Keratinocyte (primary cell): ENCODE results near the gene RAB1B. TPM values are rescaled to one million over a fixed set of nuclear protein-coding genes. Genes with fewer than 3 reads are reported as not detected.

ENCODE experiments used
- DNase-seq: peaks from one replicate; pipeline ENCODE4 v3.0.0-alpha.2; 2011; ENCODE audit warnings: low read depth, missing footprints, low spot score
- FAIRE-seq: peaks from 2 replicates; lab custom pipeline; 2011; peaks lifted over from hg19 to GRCh38; lab: Jason Lieb, UNC
- H2AFZ ChIP-seq: 2 replicates; pipeline ENCODE4 v1.6.0; 2012; ENCODE audit warnings: low read length, control low read depth, inconsistent platforms; ENCODE audit not compliant: control insufficient read depth
- H3K27ac ChIP-seq: 2 replicates; pipeline ENCODE4 v1.5.1; 2011; ENCODE audit warnings: low read length; ENCODE audit not compliant: control insufficient read depth, insufficient read depth
- H3K27me3 ChIP-seq: 3 replicates; pipeline ENCODE4 v1.6.0; 2011; ENCODE audit warnings: low read length; ENCODE audit not compliant: control insufficient read depth, insufficient read depth; ENCODE audit errors: extremely low read depth
- H3K36me3 ChIP-seq, 2 experiments: 2 replicates in 1 of 2; 3 replicates in 1 of 2; pipeline ENCODE4 v1.5.1; 2011; ENCODE audit warnings: low read length in 2 of 2, mild to moderate bottlenecking in 1 of 2; ENCODE audit not compliant: control insufficient read depth in 2 of 2, insufficient read depth in 2 of 2; ENCODE audit errors: extremely low read depth in 1 of 2
- H3K4me1 ChIP-seq: 3 replicates; pipeline ENCODE4 v1.5.1; 2011; ENCODE audit warnings: low read length; ENCODE audit not compliant: control insufficient read depth, insufficient read depth; ENCODE audit errors: extremely low read depth
- H3K4me2 ChIP-seq: 3 replicates; pipeline ENCODE4 v1.6.0; 2011; ENCODE audit warnings: low read depth, low read length; ENCODE audit not compliant: control insufficient read depth, insufficient read depth; ENCODE audit errors: extremely low read depth
- H3K4me3 ChIP-seq, 3 experiments: fragments of 200-600 bp in 1 of 3; sonication (generic) in 1 of 3; 2 replicates in 2 of 3; 3 replicates in 1 of 3; pipeline ENCODE4 v1.5.1; 2011 to 2016; ENCODE audit warnings: low read length in 3 of 3, mild to moderate bottlenecking in 3 of 3, control low read depth in 2 of 3, inconsistent platforms in 1 of 3, low read depth in 1 of 3, mixed read lengths in 1 of 3, mixed run types in 1 of 3, moderate library complexity in 1 of 3; ENCODE audit not compliant: control insufficient read depth in 2 of 3, insufficient read depth in 2 of 3; ENCODE audit errors: extremely low read depth in 1 of 3
- H3K79me2 ChIP-seq: 2 replicates; pipeline ENCODE4 v1.6.0; 2012; ENCODE audit warnings: low read length; ENCODE audit not compliant: control insufficient read depth, insufficient read depth
- H3K9ac ChIP-seq: 3 replicates; pipeline ENCODE4 v1.6.0; 2011; ENCODE audit warnings: low read length; ENCODE audit not compliant: control insufficient read depth, insufficient read depth; ENCODE audit errors: extremely low read depth
- H3K9me1 ChIP-seq: 3 replicates; pipeline ENCODE4 v1.6.0; 2011; ENCODE audit warnings: low read length; ENCODE audit not compliant: control insufficient read depth, insufficient read depth; ENCODE audit errors: extremely low read depth
- H3K9me3 ChIP-seq: 2 replicates; pipeline ENCODE4 v1.5.1; 2012; ENCODE audit warnings: low read depth, low read length; ENCODE audit not compliant: control insufficient read depth
- H4K20me1 ChIP-seq: 3 replicates; pipeline ENCODE4 v1.6.0; 2011; ENCODE audit warnings: low read length; ENCODE audit not compliant: control insufficient read depth, insufficient read depth; ENCODE audit errors: extremely low read depth
- CTCF ChIP-seq, 3 experiments: IDR thresholded peaks in 1 of 3; conservative IDR thresholded peaks in 1 of 3; optimal IDR thresholded peaks in 1 of 3; 2 replicates in 2 of 3; 3 replicates in 1 of 3; pipeline versions ENCODE3 to v1.5.1; 2011; ENCODE audit warnings: low read length in 3 of 3, mild to moderate bottlenecking in 3 of 3, moderate library complexity in 2 of 3, control low read depth in 1 of 3, inconsistent platforms in 1 of 3; ENCODE audit not compliant: insufficient read depth in 2 of 3; ENCODE audit errors: extremely low read depth in 1 of 3
- EZH2 ChIP-seq: IDR thresholded peaks from one replicate; pipeline ENCODE4 v1.6.1; 2012; ENCODE audit warnings: inconsistent platforms, mild to moderate bottlenecking, low read length, moderate library complexity
- dilution Hi-C: fragments of 300-500 bp; cut with MboI; formaldehyde crosslinking; loops from one replicate; pipeline ENCODE4 v1.7.0; 2020; ENCODE audit warnings: low sequenced_read_pairs; ENCODE audit not compliant: extremely low pct_ligation_motif_present
- polyA plus RNA-seq, 5 experiments: library from polyadenylated mRNA; depleted of rRNA in 3 of 5; stranded (reverse) in 3 of 5; stranded (forward) in 1 of 5; unstranded in 1 of 5; fragments of >200 nt; gene quantifications; 1 replicate in 1 of 5; 2 replicates in 3 of 5; 3 replicates in 1 of 5; pipeline versions ENCODE4 v1.2.1 to v1.2.3, GENCODE V29; 2011 to 2012; ENCODE audit warnings: missing spikeins in 2 of 5, low read depth in 1 of 5, low replicate concordance in 1 of 5

RAB1B gene
- polyA plus RNA-seq, 1 donor (not counting 4 experiments of a cell fraction or from before 2014, with no cell fraction given) = 133 TPM

- Histone ChIP-seq H4K20me1 (no peaks in the 10 kb centered on the region), H3K79me2 (no peaks in the 10 kb centered on the region), H3K9me3 (no peaks in the 10 kb centered on the region), H2AFZ (no peak overlapping the region), H3K27ac (no peak overlapping the region), H3K4me3 (no peak overlapping the region), H3K9ac (no peak overlapping the region), H3K4me2 (no peak overlapping the region), H3K9me1 (no peaks in the 10 kb centered on the region), H3K36me3 (no peaks in the 10 kb centered on the region), H3K27me3 (no peaks in the 10 kb centered on the region), H3K4me1 (peaks cover 37% of the 10 kb centered on the region)
- TF ChIP-seq EZH2 (no peak), CTCF (optimal IDR thresholded peaks at IDR 0.05 in 1 of 3, IDR thresholded peaks at IDR 0.05 in 1 of 3, conservative IDR thresholded peaks at IDR 0.05 in 1 of 3; ENCODE audit: extremely low read depth in 1 of 3, insufficient read depth in 2 of 3, low read length in 3 of 3) (no peak)
- FAIRE-seq = no peak
- no peak for DNase-seq
- dilution Hi-C loops = no loop called here
Observed at GRCh38 chr11:66325263-66325671, 56.8 kb downstream of the RAB1B start.

- DNase-seq (no peak), FAIRE-seq (no peak)
- no peak overlapping the region for H3K27ac ChIP-seq
- H3K9me3 ChIP-seq = no peaks in the 10 kb centered on the region
- no peaks in the 10 kb centered on the region for H3K79me2 ChIP-seq
- peaks cover 1 to 4% of the 10 kb centered on the region in 2 experiments for H3K36me3 ChIP-seq
- H3K27me3 ChIP-seq = no peaks in the 10 kb centered on the region
- no peak for TF ChIP-seq EZH2
- no peak overlapping the region for H3K4me3 ChIP-seq
- no peak overlapping the region for H2AFZ ChIP-seq
- peaks cover 37% of the 10 kb centered on the region for H3K4me1 ChIP-seq
- no peaks in the 10 kb centered on the region for H4K20me1 ChIP-seq
- dilution Hi-C loops = no loop called here
- no peak overlapping the region for H3K9ac ChIP-seq
- peak overlapping the region; percentile 61 for H3K4me2 ChIP-seq
- no peaks in the 10 kb centered on the region for H3K9me1 ChIP-seq
Observed at GRCh38 chr11:66326261-66327111, 58.0 kb downstream of the RAB1B start.

Other genes with a start within 250 kb of the RAB1B start
- 0.07 TPM in 1 of 3 replicates, not detected in the others for gene CATSPER1, start 242.2 kb upstream of the RAB1B start, polyA plus RNA-seq
- gene GAL3ST3, start 219.5 kb upstream of the RAB1B start, polyA plus RNA-seq = not detected in 3 replicates
- gene SF3B2, start 216.3 kb upstream of the RAB1B start, polyA plus RNA-seq = 41.9 to 121 TPM (median 73.0 TPM) in 3 replicates
- gene PACS1, start 198.4 kb upstream of the RAB1B start, polyA plus RNA-seq = 10.0 to 28.4 TPM (median 14.9 TPM) in 3 replicates
- 9.3 to 19.1 TPM (median 14.1 TPM) in 3 replicates for gene KLC2, start 10.9 kb upstream of the RAB1B start, polyA plus RNA-seq
- 0.17 to 0.25 TPM (median 0.18 TPM) in 3 replicates for gene CNIH2, start 9.5 kb downstream of the RAB1B start, polyA plus RNA-seq
- gene YIF1A, start 20.5 kb downstream of the RAB1B start, polyA plus RNA-seq = 80.3 to 157 TPM (median 87.5 TPM) in 3 replicates
- gene TMEM151A, start 23.3 kb downstream of the RAB1B start, polyA plus RNA-seq = 0.05 to 0.18 TPM in 2 of 3 replicates, not detected in the other
- 0.02 to 0.40 TPM (median 0.12 TPM) in 3 replicates for gene CD248, start 48.4 kb downstream of the RAB1B start, polyA plus RNA-seq
- 10.6 to 18.6 TPM (median 16.1 TPM) in 3 replicates for gene RIN1, start 67.8 kb downstream of the RAB1B start, polyA plus RNA-seq
- gene BRMS1, start 76.5 kb downstream of the RAB1B start, polyA plus RNA-seq = 61.4 to 65.8 TPM (median 64.8 TPM) in 3 replicates
- gene B4GAT1, start 79.0 kb downstream of the RAB1B start, polyA plus RNA-seq = 5.2 to 6.0 TPM (median 5.7 TPM) in 3 replicates
- gene SLC29A2, start 103.1 kb downstream of the RAB1B start, polyA plus RNA-seq = 1.3 to 2.7 TPM (median 1.7 TPM) in 3 replicates
- gene NPAS4, start 152.4 kb downstream of the RAB1B start, polyA plus RNA-seq = 0.03 TPM in 1 of 3 replicates, not detected in the others
- 31.1 to 51.7 TPM (median 43.9 TPM) in 3 replicates for gene MRPL11, start 170.2 kb downstream of the RAB1B start, polyA plus RNA-seq
- gene PELI3, start 198.3 kb downstream of the RAB1B start, polyA plus RNA-seq = 2.1 to 3.2 TPM (median 2.8 TPM) in 3 replicates
- 57.9 to 75.1 TPM (median 64.5 TPM) in 3 replicates for gene DPP3, start 211.8 kb downstream of the RAB1B start, polyA plus RNA-seq
- gene BBS1, start 242.0 kb downstream of the RAB1B start, polyA plus RNA-seq = 11.7 to 14.6 TPM (median 14.6 TPM) in 3 replicates